ENCODE results near the gene GTPBP2.

GRCh38 chr6:43613721-43614395, 15.2 kb downstream of the GTPBP2 start:
- TF ChIP-seq POLR2AphosphoS5 (IDR thresholded peaks at IDR 0.05) (no peak), POLR2A (IDR thresholded peaks at IDR 0.05) (no peak)
- TF ChIP-seq, protein P1, sequence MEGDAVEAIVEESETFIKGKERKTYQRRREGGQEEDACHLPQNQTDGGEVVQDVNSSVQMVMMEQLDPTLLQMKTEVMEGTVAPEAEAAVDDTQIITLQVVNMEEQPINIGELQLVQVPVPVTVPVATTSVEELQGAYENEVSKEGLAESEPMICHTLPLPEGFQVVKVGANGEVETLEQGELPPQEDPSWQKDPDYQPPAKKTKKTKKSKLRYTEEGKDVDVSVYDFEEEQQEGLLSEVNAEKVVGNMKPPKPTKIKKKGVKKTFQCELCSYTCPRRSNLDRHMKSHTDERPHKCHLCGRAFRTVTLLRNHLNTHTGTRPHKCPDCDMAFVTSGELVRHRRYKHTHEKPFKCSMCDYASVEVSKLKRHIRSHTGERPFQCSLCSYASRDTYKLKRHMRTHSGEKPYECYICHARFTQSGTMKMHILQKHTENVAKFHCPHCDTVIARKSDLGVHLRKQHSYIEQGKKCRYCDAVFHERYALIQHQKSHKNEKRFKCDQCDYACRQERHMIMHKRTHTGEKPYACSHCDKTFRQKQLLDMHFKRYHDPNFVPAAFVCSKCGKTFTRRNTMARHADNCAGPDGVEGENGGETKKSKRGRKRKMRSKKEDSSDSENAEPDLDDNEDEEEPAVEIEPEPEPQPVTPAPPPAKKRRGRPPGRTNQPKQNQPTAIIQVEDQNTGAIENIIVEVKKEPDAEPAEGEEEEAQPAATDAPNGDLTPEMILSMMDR (IDR thresholded peaks at IDR 0.05 in 8 of 11, conservative IDR thresholded peaks at IDR 0.05 in 3 of 11), result no peak
